NCI-H2081 treated with DMSO at 0.1 percent for 48 hours (cell line): ENCODE measurements around the gene GRAPL.
"Not testable (repeated sequence)": the region's sequence is repeated elsewhere in the genome, so short reads cannot be mapped to it uniquely, and the experiment has no call there.

Experiments used
- DNase-seq: peaks from one replicate; lab custom pipeline; 2025; lab: John Stamatoyannopoulos, UW

Gene GRAPL

DNA sequence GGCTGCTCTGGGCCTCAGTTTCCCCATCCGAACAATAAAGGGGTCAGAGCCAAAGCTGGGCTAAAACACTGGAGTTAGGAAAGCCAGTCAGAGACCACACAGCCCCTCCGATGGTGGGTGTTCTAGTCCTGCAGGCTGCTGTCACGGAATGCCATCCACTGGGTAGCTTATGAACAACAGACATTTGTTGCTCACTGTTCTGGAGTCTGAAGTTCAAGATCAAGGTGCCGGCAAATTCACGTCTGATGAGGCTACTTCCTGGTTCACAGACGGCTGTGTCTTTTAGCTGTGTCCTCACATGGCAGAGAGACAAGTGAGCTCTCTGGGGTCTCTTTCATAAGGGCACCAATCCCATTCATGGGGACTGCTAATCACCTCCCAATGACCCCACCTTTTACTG lies 9.2 kb downstream of the GRAPL start:
- DNase-seq, result not testable (repeated sequence)

- DNase-seq, result not testable (repeated sequence)
These were observed 10.6 kb downstream of the GRAPL start for GRCh38 chr17:19137959-19138358.

DNA sequence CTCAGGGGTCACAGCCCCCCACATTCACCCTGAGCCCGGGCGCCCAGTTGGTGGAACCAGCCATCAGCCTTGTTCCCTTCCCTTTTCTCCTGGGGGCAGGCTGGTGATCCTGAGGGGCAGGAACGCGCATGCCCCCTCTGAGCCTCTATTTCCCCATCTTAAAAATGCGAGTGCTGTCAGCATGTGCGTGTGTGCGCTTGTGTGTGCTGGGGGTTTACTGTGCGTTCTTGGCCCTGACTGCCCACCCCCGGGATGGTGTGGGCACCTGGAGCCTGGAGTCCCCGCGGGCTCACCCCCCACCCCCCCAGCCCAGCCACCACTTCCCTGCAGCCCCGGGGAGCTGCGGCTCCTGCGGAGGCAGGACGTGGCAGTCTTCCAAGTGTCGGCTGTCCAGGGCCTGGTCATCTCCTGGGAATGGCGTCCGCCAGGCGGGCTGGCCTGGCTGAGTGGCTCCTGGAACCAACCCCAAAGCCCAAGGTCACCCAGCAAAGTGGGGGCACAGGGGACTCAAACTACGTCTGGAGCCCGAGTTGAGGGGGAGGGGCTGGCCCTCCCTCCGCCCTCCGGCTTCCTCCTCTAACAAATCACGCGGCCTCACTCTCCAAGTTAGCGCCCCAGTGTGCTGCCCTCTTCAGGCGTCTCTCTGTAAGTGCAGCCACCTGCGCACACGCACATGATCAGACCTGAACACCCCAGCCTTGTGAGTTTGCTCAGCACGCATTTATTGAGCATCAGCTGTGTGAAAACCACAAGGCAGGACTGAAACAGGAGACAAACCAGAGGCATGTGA lies 14.2 kb downstream of the GRAPL start:
- not testable (repeated sequence) for DNase-seq

- DNase-seq, result not testable (repeated sequence)
These were observed 15.0 kb downstream of the GRAPL start for GRCh38 chr17:19142419-19142818.

- DNase-seq, result not testable (repeated sequence)
These were observed 15.8 kb downstream of the GRAPL start for GRCh38 chr17:19143097-19143777.

- DNase-seq, result not testable (repeated sequence)
These were observed 17.0 kb downstream of the GRAPL start for GRCh38 chr17:19144373-19144772.

DNA sequence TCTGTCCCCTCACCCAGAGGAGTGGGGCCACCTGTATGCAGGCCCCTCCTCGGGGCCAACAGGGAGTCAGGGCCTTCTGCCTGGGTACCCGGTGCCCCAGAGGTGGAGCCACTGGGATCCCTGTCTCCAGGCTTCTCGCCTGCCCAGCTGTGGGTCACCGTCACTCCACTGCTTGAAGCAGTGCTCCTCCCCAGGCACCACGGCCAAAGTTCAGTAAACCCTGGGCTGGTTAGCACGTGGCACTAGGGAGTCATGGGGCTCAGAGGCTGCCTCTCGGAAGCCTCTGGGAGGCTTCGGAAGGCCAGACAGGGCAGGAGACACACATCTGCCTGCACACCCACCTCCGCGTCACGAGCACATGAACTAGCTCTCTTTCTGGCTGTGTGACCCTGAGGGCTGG lies 18.1 kb downstream of the GRAPL start:
- DNase-seq, result not testable (repeated sequence)

- DNase-seq, result not testable (repeated sequence)
These were observed 23.6 kb downstream of the GRAPL start for GRCh38 chr17:19150678-19151615.

DNA sequence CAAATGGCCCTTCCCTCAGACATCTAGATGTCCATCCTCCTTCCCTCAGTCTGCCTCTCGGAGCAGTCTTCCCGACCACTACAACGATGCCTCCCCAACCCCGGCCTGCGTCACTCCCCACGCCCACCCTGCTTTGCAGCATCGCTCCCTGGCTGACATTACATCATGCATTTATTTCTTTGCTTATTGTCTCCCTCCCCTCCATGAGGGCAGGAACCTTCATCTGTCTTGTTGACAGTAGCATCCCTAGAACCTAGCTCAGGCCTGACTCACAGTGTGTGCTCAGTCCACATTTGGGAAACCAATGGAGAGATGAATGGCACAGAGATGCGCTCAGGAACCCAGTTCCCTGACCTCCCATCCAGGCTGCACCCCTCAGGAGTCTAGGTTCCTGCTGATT lies 30.2 kb downstream of the GRAPL start:
- not testable (repeated sequence) for DNase-seq

DNA sequence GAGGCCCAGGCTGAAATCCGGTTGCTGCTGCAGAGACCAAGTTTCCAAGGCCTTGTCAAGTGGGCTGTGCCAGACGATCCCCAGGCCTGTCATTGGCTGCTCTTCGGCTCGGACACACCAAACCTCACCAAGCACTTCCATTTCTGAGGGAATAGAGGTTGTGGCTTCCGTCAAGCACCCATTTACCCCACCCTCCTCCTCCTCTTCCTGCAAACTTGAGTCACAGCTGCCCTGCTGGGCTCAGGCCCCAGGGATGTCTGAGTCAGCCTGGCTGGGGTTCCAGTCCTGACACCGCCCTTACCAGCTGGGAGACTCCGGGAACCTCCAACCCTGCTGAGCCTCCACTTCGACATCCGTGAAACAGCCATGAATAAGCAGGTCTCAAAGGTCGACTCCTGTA lies 31.1 kb downstream of the GRAPL start:
- DNase-seq, result not testable (repeated sequence)

GRCh38 chr17:19158938-19159337 lies 31.5 kb downstream of the GRAPL start:
- not testable (repeated sequence) for DNase-seq

- not testable (repeated sequence) for DNase-seq
These were observed 34.1 kb downstream of the GRAPL start for GRCh38 chr17:19161308-19162107.

GRCh38 chr17:19162384-19163216 lies 35.2 kb downstream of the GRAPL start:
- not testable (repeated sequence) for DNase-seq

DNA sequence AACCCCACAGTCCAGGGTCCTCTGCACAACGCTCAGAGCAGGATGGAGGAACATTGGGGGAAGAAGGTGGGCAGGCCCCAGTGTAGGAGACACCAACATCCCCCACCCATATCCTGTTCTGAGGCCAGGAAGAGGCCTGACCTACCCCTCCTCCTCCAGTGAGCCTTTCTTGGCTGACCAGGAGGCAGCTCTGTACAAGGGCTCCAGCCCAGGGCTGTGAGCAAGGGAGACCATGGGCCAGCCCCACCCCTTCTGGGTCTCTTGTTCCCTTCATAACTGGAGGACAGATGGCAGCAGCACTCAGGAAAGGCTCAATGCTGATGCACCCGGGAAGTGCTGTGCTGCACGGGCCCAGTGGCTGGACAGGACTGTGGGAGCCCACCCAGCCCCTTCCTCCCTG lies 47.0 kb downstream of the GRAPL start:
- DNase-seq, result not testable (repeated sequence)

- DNase-seq, result not testable (repeated sequence)
These were observed 48.0 kb downstream of the GRAPL start for GRCh38 chr17:19175410-19175809.

DNA sequence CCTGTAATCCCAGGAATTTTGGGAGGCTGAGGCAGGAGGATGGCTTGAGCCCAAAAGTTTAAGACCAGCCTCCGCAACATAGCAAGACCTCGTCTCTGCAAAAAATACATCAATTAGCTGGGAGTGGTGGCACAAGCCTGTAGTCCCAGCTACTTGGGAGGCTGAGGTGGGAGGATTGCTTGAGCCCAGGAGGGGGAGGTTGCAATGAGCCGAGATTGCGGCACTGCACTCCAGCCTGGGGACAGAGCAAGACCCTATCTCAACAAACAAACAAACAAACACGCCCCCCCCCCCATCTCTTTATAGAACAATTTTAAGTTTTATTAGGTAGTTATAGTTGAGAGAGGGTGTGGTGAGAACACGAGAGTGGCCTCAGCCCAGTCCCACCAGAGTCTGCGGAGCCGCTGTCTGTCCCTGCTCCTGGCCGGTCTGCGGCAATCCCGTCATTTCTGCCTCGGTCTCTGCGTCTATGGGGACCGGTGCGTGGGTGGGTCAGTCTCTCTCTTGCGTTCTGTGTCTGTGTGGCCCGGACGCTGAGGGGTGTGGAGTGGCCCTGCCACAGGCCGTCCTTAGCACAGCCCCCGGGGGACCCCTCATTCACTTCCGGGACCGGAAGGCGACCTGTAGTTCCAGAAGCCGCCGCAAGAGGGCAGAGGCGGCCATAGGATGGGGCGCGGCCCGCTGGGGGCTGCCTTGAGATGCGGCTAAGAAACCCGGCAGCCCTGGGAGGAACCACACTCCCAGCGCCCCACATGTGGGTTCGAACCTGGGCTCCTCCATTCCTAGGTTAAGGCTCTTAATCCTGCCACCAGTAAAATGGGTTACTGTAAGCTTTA lies 53.9 kb downstream of the GRAPL start:
- DNase-seq, result not testable (repeated sequence)

DNA sequence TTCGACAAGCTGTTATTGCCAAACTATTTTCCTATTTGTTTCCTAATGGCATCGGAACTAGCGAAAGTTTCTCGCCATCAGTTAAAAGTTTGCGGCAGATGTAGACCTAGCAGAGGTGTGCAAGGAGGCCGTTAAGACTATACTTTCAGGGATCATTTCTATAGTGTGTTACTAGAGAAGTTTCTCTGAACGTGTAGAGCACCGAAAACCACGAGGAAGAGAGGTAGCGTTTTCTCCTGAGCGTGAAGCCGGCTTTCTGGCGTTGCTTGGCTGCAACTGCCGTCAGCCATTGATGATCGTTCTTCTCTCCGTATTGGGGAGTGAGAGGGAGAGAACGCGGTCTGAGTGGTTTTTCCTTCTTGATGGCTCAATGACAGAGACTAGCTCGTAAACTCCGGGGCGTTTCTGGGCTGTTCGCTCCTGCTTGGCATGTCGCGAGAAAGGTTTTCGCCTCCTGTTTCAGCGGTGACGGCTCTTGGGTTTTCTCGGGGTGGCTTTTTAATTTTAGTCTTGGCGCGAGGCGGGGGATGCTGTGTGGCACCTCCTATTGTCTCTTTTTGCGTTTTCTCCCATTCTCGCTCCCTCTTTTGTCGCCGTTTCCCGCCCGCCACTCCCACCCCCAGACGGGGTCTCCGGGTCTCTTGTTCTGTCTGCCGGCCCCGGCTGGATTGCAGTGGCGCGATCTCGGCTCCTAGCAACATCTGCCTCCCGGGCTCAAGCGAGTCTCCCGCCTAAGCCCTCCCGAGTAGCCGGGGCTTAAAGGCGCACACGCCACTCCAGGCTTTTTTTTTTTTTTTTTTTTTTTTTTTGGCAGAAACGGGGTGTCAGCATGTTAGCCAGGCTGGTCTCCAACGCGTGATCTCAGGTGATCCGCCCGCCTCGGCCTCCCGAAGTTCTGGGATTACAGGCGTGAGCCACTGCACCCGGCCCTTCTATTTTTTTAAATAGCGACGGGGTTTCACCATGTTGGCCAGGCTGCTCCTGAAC lies 60.8 kb downstream of the GRAPL start:
- not testable (repeated sequence) for DNase-seq
